Calu3 (cell line): Measurements from ENCODE around the gene CD79A. TPM values are rescaled to one million over a fixed set of nuclear protein-coding genes. Genes with fewer than 3 reads are reported as not detected.

Source experiments
- BruUV-seq: library from RNA; stranded (reverse); fragments of 400-500 nt; replicated peaks from 2 replicates; lab custom pipeline; 2021; lab: Mats Ljungman, UMichigan
- CTCF ChIA-PET: fragments of 300-600 bp; sonication (Branson Sonifier 250); formaldehyde crosslinking; loops from one replicate; lab custom pipeline; 2022; ENCODE audit warnings: antibody characterized with exemption; lab: Charles Lee
- DNase-seq: peaks from one replicate; pipeline ENCODE4 v3.0.0; 2022
- H3K27ac Mint-ChIP-seq: one replicate; pipeline ENCODE4 v1.8.0; 2022; ENCODE audit warnings: mixed read lengths; ENCODE audit not compliant: unreplicated experiment
- H3K27me3 Mint-ChIP-seq: one replicate; pipeline ENCODE4 v1.8.0; 2022; ENCODE audit warnings: mixed read lengths; ENCODE audit not compliant: unreplicated experiment
- H3K36me3 Mint-ChIP-seq: one replicate; pipeline ENCODE4 v1.8.0; 2022; ENCODE audit warnings: mild to moderate bottlenecking, moderate library complexity, mixed read lengths; ENCODE audit not compliant: insufficient read depth, unreplicated experiment
- H3K4me1 Mint-ChIP-seq: one replicate; pipeline ENCODE4 v1.8.0; 2022; ENCODE audit warnings: mild to moderate bottlenecking, low read depth, mixed read lengths; ENCODE audit not compliant: unreplicated experiment
- H3K4me3 Mint-ChIP-seq: one replicate; pipeline ENCODE4 v1.8.0; 2022; ENCODE audit warnings: mild to moderate bottlenecking, low read depth, moderate library complexity, mixed read lengths; ENCODE audit not compliant: unreplicated experiment
- H3K9me3 Mint-ChIP-seq: one replicate; pipeline ENCODE4 v1.8.0; 2022; ENCODE audit warnings: low read depth, mixed read lengths; ENCODE audit not compliant: unreplicated experiment
- intact Hi-C: fragments of 100-400 bp; cut with micrococcal nuclease; formaldehyde crosslinking; loops from one replicate; pipeline ENCODE4 v1.10.0; 2022; ENCODE audit not compliant: unreplicated experiment
- total RNA-seq: library from RNA; stranded (reverse); gene quantifications from 2 replicates; pipeline ENCODE4 v1.2.3, GENCODE V29; 2022
- TF ChIP-seq, protein P1 (sequence below): fragments of 200-600 bp; IDR thresholded peaks from one replicate; pipeline ENCODE4 v1.8.0; 2022; ENCODE audit warnings: antibody characterized with exemption; ENCODE audit not compliant: unreplicated experiment

Gene CD79A
- total RNA-seq, 1 experiment from 2014 or later, result 0.45 TPM

GRCh38 chr19:41904118-41904870 is 27.2 kb downstream of the CD79A start:
- CTCF ChIA-PET, result interaction anchor here (0.5 to 0.7 kb wide), 3 partner anchors 46 to 665 kb away, joined by 3 to 14 read pairs (median 3); no protein-coding TSS in a partner anchor
- no peaks in the 10 kb centered on the region for H3K9me3 Mint-ChIP-seq
- TF ChIP-seq, protein P1, sequence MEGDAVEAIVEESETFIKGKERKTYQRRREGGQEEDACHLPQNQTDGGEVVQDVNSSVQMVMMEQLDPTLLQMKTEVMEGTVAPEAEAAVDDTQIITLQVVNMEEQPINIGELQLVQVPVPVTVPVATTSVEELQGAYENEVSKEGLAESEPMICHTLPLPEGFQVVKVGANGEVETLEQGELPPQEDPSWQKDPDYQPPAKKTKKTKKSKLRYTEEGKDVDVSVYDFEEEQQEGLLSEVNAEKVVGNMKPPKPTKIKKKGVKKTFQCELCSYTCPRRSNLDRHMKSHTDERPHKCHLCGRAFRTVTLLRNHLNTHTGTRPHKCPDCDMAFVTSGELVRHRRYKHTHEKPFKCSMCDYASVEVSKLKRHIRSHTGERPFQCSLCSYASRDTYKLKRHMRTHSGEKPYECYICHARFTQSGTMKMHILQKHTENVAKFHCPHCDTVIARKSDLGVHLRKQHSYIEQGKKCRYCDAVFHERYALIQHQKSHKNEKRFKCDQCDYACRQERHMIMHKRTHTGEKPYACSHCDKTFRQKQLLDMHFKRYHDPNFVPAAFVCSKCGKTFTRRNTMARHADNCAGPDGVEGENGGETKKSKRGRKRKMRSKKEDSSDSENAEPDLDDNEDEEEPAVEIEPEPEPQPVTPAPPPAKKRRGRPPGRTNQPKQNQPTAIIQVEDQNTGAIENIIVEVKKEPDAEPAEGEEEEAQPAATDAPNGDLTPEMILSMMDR, result no peak
- H3K36me3 Mint-ChIP-seq, result peaks cover 68% of the 10 kb centered on the region
- no peaks in the 10 kb centered on the region for H3K27me3 Mint-ChIP-seq
- peak overlapping the region; percentile 70 for H3K27ac Mint-ChIP-seq
- no TSS peak for BruUV-seq
- peak; percentile 91 for DNase-seq
- intact Hi-C loops, result loop anchor here (2.0 kb wide), 1 partner anchor 17 kb away; no protein-coding TSS in a partner anchor
- peak overlapping the region; percentile 43 for H3K4me3 Mint-ChIP-seq
- H3K4me1 Mint-ChIP-seq, result peaks cover 41% of the 10 kb centered on the region

DNA sequence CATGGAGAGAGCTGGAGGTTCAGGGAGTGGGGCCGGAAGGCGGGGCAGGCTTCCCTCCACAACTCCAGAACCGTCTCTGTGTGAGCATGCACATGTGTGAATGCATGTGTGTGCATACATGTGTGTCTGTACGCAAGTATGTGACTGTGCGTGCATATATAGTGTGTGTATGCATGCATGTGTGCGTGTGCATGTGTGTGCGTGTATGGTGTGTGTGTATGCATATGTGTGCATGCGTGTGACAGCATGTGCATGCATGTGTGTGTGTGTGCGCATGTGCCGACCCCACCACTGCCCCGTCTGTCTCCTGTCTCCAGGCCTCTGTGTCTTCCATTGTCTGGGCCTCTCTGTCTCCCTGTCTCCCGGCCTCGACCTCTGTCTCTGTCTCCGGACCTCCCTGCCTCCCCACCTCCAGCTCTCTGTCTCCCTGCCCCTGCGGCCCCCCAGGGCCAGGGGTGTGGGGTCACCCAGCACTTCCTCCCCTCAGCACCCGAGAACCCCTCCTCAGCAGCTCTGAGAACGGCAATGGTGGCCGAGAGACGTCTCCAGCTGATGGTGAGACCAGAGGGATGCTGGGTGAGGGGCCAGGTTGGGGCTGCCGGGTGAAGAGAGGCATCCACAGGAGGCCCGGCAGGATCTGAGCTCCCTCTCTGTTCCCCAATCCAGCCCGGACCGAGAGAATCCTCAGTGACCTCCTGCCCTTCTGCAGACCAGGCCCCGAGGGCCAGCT is 28.4 kb downstream of the CD79A start:
- intact Hi-C loops, result loop anchor here (2.0 kb wide), 1 partner anchor 19 kb away; no protein-coding TSS in a partner anchor
- H3K27ac Mint-ChIP-seq, result no peak overlapping the region

DNA sequence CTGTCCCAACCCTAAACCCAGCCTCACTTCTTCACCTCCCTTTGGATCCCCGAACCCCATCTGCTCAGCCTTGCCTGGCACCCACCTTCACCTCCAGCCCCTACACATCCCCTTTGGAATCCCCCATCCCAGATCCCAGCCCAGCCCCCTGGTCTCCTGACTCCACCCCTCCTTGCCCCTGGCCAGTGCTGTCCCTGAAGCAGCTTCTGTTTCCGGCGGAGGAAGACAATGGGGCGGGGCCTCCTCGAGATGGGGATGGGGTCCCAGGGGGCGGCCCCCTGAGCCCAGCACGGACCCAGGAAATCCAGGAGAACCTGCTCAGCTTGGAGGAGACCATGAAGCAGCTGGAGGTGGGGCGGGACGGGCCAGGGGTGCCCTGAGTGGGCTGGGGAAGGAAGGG is 29.2 kb downstream of the CD79A start:
- CTCF ChIA-PET, result no interaction called here
- intact Hi-C loops, result no loop called here
- Mint-ChIP-seq H3K9me3 (no peaks in the 10 kb centered on the region), H3K4me1 (peaks cover 41% of the 10 kb centered on the region), H3K27me3 (no peaks in the 10 kb centered on the region), H3K27ac (no peak overlapping the region), H3K36me3 (peaks cover 64% of the 10 kb centered on the region), H3K4me3 (no peak overlapping the region)
- no peak for DNase-seq
- TF ChIP-seq, protein P1, result no peak
- no TSS peak for BruUV-seq

More for the DNA sequence above, 28.4 kb downstream of the CD79A start:
- peaks cover 67% of the 10 kb centered on the region for H3K36me3 Mint-ChIP-seq
- no peak for DNase-seq
- H3K4me3 Mint-ChIP-seq, result no peak overlapping the region
- H3K4me1 Mint-ChIP-seq, result peaks cover 41% of the 10 kb centered on the region
- no peaks in the 10 kb centered on the region for H3K27me3 Mint-ChIP-seq
- no peaks in the 10 kb centered on the region for H3K9me3 Mint-ChIP-seq
- TF ChIP-seq, protein P1, result no peak
- CTCF ChIA-PET, result no interaction called here
- BruUV-seq, result no TSS peak

- CTCF ChIA-PET, result no interaction called here
- TF ChIP-seq, protein P1, result no peak
- H3K36me3 Mint-ChIP-seq, result peaks cover 56% of the 10 kb centered on the region
- H3K9me3 Mint-ChIP-seq, result no peaks in the 10 kb centered on the region
- DNase-seq, result no peak
- BruUV-seq, result TSS peak; percentile 18
- peak overlapping the region; percentile 1 for H3K4me3 Mint-ChIP-seq
- H3K27me3 Mint-ChIP-seq, result no peaks in the 10 kb centered on the region
- peaks cover 41% of the 10 kb centered on the region for H3K4me1 Mint-ChIP-seq
- no peak overlapping the region for H3K27ac Mint-ChIP-seq
- intact Hi-C loops, result no loop called here
Observed at GRCh38 chr19:41906916-41907680, 30.0 kb downstream of the CD79A start.
